HG03457 (cell line): ENCODE results near the gene MEG3.
"Not testable (repeated sequence)": the region's sequence is repeated elsewhere in the genome, so short reads cannot be mapped to it uniquely, and the experiment has no call there.

Experiments
- ATAC-seq: cut with Tn5 transposase; IDR thresholded peaks from one replicate; pipeline ENCODE4 v1.9.1; 2021; ENCODE audit warnings: moderate number of reproducible peaks; ENCODE audit not compliant: unreplicated experiment

The MEG3 gene

GRCh38 chr14:100813291-100813690 is 12.6 kb upstream of the MEG3 start:
- no peak for ATAC-seq

DNA sequence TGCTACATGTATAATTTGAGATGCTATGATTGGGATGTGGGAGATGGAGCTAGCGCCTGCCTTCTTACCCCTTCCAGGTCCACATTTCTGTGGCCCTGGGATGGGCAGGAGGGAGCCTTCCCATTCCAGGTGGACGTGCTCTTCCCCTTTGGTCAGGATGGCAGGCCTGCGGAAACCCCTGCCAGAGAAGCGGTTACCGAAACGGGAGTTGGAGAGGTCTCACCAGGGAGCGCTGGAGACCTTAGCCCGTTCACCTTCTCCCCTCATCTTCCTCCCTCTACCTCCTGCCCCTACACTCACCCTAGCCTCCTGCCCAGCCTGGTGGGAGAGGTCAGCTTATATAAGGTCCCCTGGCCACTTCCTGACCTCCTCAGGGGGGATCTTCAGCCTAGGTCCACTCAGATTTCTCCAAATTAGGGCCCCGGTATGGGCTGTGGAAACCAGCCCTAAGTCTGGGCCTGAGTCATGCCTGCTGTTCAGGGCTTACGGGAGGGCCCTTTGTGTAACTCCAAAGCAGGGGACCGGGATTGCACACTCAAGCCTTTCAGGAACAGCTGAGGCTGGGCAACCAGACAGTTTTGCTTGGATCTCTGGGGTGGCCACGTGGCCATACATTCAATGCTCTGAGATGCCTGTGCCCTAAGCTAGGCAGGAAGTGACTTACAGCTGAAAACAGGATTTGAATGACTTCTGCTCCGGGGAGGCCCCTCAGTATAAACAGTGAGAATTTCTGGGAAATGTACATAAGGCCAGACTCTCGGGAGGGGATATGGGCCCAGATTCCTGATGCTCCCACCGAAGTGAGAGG is 10.2 kb upstream of the MEG3 start:
- no peak for ATAC-seq

GRCh38 chr14:100816286-100816949 is 9.5 kb upstream of the MEG3 start:
- no peak for ATAC-seq

DNA sequence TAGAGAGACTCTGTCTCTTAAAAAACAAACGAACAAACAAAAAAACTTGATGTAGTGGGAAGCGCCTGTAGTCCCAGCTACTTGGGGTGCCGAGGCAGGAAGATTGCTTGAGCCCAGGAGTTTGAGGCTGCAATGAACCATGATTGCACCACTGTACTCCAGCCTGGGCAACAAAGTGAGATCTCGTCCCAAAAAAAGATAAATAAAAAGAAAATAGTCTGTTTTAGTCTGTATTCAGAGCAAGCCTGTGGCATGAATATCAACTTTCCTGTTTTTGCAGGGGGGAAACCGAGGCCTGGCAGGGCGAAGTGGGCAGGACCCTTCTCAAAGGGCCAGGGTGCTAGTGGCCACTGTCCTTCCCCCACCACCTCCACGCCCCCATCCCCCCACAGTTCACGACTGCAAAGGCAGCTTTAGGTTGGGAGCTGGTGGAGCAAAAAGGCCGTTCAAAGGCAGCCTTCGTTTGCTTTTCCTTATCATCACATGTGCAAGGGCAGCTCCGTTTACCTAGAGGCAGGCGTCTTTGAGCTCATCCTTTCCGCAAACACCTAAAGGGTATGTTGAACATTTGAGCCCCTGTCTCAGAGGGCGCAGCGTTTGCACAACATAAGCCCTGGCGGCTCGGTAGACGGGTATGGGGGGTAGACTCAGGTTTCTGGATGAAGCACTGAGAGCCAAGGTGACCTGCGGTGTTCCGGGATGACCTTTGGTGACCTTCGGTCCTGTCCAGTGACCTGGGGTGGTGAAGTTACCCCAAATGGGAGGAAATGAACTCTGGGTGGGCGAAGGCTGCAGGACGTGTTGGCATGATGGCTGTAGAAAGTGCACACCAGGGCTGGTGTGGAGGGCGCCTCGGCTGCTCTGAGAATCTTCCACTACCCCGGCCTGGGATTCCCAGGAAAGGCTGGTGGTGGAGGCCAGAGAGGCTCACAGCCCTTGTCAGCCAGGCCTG is 8.7 kb upstream of the MEG3 start:
- ATAC-seq, result no peak

- ATAC-seq, result no peak
Measured at GRCh38 chr14:100818221-100818699, 7.7 kb upstream of the MEG3 start.

DNA sequence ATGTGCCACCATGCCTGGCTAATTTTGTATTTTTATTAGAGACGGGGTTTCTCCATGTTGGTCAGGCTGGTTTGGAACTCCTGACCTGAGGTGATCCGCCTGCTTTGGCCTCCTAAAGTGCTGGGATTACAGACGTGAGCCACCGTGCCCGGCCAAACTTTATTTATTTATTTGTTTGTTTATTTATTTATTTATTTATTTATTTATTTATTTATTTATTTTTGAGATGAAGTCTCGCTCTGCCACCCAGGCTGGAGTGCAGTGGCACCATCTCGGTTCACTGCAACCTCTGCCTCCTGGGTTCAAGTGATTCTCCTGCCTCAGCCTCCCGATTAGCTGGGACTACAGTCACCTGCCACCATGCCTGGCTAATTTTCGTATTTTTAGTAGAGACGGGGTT is 7.0 kb upstream of the MEG3 start:
- not testable (repeated sequence) for ATAC-seq

DNA sequence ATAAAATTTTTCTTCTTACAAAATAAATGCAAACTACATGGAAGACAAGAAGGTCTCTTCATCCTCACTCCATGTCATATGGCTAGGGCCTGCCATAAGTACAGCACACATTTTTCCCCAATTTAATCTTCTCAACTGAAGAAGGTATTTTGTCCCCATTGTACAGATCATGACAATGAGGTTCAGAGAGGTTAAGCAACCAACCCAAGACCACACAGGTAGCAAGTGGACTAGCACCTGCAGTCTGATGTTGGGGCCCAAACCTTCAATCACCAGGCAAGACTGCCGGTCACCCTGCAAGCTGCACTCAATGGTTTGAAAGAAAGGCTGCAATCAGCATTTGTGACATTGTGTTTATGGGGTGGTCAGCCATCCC is 6.5 kb upstream of the MEG3 start:
- no peak for ATAC-seq

- ATAC-seq, result no peak
Measured at GRCh38 chr14:100819829-100820475, 6.0 kb upstream of the MEG3 start.

DNA sequence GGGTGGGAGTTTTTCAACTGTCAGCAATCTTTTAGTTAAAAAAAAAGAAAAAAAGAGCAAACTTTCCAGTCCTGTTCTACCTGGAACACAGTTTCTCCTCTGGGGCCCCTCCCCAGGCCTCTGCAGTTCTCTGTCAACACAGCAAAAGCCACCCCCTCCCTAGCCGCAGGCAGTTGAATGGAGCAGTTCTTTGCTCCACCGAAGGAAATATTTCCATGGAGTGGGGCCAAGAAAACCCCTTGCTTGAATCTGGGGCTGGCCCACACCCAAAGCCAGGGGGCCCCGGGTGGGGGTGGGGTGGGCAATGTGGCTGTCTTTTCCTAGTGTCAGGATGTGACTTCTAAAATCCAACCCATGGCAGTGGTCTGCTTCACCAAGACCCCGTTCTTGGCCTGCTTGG is 5.0 kb upstream of the MEG3 start:
- no peak for ATAC-seq

- ATAC-seq, result no peak
Measured at GRCh38 chr14:100822013-100822412, 3.9 kb upstream of the MEG3 start.

DNA sequence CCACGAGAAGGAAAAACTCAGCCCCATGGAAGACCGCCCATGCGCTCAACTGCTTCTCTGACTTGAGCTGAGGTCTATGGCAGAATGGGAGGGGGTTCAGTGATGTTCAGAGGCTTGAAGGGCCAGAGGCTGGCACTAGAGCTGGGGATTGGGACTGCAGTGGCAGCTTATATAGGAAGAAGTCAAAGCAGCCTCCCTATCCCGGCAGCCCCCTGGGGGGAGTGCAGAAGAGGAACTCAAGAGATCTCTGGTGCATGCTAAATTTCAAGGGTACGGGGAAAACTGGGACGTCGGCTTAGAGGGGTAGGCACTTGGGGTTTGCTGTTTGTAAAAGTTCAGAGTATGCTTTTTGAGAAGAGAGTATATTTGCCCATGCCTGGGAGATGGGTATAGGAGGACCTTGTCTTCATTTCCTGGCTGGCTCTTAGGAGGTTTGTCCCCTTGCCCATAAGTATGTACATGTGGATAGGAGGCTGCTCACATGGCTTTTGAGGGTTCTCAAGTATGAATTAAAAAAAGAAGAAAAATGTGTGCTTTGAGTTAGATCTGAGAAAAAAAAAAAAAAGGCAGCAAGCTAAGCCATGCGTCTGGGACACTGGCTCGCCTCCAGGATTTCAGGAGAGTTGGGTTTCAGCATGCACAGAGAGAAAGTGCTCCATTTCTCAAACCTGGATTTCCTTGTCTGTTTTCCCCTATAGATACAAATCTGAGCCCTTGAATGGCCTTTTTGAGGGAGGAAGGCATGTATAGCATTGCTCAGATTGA is 3.2 kb upstream of the MEG3 start:
- ATAC-seq, result no peak

GRCh38 chr14:100823413-100824080 is 2.4 kb upstream of the MEG3 start:
- ATAC-seq, result no peak

DNA sequence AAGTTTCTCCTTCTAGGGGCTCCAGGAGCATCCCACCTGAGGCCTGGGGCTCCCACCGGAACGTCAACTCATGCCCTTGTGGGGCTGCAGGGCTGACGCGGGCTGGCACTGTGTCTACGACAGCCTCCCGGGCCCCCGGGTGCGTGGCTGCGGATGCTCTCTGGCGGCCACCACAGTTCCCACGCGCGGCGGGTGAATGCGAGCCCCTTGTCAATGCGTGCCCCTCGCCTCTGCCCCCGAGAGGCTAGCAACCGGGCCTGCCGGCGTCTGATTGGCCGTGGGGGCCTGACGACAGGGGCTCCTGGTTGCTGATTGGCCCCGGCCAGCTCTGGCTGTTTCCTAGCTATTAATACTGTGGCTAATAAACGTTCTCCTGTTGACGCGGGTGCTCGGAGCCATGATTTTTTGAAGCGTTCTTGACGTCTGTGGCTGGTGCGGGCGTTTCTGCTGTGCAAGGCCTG is 1.8 kb upstream of the MEG3 start:
- ATAC-seq, result no peak

DNA sequence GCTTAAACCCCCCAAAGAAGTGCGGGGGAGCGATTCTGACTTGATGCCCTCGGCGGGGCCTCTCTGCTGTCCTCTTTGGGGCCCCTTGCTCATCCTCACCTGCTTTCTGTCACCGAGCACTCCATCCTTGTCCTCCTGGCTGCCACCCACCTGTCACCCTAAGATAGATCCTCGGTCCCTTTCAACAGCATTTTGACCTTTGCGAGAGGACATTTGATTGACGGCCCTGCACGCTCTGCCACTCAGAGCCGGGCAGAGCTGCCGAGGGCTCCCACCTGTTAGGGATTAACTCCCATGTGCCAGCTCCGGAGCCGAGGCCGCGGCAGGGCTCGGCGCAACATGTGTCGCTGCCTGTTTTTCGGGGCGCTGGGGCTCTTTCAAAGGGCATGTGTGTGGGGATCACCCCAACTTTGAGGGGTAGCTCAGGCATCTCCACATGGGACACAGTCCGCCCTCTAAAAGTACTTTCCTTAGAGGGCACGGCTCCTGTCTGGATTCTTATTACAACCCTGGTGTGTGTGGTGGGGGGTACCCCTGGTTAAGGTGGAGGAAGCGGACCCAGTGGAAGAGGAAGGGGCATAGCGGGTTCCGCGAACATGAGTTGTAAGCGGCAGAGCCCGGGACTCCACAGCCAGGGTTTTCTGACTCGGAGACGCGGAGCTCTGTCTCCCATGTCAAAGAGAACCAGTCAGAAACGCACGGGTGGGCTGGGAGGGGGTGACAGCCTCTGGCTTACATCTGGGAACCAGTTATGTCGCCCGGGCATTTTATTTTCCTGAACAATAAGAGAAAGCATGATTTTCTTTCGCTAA is 811 bp upstream of the MEG3 start:
- ATAC-seq, result no peak

DNA sequence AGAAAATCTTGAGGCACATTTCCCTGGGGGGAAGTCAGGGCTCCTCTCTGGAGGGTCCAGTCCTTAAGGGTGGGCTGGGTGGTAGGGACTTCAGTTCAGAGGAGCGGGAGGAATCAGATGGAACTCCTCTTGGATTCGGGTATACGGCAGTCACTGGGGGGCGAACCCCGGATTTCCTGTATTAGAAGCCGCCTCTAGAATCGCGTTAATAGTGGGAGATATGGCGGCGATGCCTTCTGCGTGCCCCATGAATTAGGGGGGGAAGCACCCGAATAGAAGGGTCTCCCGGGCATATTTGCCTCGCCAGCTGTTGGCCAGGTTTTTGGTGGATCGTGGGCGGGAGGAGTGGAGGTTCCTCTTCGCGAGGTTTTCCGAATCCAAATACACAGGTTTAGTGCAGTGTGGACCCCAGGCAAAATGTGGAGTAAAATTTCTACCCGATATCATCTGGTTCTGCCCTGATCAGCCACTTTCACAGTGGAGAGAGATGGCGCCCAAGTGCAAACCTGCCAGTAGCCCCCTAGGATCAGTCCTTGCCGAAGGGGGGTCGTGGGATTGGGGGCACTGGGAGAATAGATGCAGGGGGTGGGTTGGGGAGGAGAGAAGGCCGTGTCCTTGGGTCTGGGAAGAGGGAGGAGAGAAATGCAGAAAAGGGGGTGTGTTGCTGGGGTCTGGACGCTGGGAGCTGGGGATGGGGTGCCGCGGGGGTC is 628 bp downstream of the MEG3 start:
- ATAC-seq, result no peak

DNA sequence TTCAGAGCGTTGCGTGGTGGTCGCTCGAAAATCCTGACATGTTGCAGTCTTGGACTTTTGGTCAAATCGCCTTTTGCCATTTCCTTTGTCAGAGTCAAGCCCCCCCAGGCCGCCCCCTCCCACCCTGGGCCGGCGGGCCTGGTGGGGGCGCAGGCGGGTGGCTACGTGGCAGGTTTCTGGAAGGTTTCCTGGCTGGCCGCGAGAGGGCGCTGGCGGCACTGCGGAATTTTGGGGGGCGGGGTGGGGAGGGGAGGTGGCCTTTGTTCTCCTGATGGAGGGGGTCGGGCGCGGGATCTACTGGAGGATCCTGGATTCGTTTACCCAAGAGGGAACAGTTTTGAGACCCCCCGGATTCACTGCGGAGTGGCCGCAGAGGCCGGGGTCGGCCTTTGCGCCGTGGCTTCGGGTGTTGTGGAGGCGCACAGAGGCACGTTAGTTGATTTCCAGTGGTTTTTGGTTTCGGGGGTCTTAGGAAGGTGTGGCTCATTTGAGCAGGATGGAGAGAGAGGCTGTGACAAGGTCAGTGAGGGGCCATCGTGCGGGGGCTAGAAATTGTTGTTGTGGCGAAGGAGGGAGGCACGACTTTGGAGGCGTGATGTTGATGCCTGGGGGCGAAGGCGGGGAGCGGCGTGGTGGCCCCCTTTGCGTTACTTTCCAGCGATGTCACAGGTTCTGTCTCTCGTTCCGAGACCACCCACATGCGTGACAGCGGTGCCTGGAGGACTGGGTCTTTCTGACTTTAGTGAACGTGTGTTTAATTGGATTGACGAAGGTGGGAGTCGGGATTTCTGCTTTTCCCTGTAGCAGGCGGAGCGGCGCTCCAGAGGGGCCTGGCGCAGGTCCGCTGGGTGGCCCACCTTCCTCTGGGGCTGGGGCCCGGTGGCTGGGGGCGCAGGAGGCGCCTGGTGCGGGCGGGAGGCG is 1.4 kb downstream of the MEG3 start:
- no peak for ATAC-seq
